Measurements from ENCODE around the gene WDR83. TPM values are rescaled to one million over a fixed set of nuclear protein-coding genes. Genes with fewer than 3 reads are reported as not detected.
"Not testable (repeated sequence)": the region's sequence is repeated elsewhere in the genome, so short reads cannot be mapped to it uniquely, and the experiment has no call there.

Gene WDR83
- total RNA-seq, 1 donor from 2014 or later, result 7.5 TPM

- not testable (repeated sequence) for DNase-seq (ENCODE audit: low read depth, low spot score)
Measured at GRCh38 chr19:12712077-12712476, 45.5 kb downstream of the WDR83 start.

GRCh38 chr19:12713304-12713703, 46.7 kb downstream of the WDR83 start:
- DNase-seq (ENCODE audit: low read depth, low spot score), result not testable (repeated sequence)

GRCh38 chr19:12715102-12715501, 48.5 kb downstream of the WDR83 start:
- DNase-seq (ENCODE audit: low read depth, low spot score), result no peak

- DNase-seq (ENCODE audit: low read depth, low spot score), result no peak
Measured at GRCh38 chr19:12715929-12716328, 49.3 kb downstream of the WDR83 start.

- no peak for DNase-seq (ENCODE audit: low read depth, low spot score)
Measured at GRCh38 chr19:12720296-12720695, 53.7 kb downstream of the WDR83 start.

GRCh38 chr19:12720851-12721655, 54.4 kb downstream of the WDR83 start:
- no peak for DNase-seq (ENCODE audit: low read depth, low spot score)

GRCh38 chr19:12721656-12722565, 55.3 kb downstream of the WDR83 start:
- DNase-seq (ENCODE audit: low read depth, low spot score), result no peak

- peak; percentile 98 for DNase-seq (ENCODE audit: low read depth, low spot score)
Measured at GRCh38 chr19:12722566-12723380, 56.2 kb downstream of the WDR83 start.

- DNase-seq (ENCODE audit: low read depth, low spot score), result no peak
Measured at GRCh38 chr19:12723381-12723640, 56.7 kb downstream of the WDR83 start.

GRCh38 chr19:12723641-12724426, 57.2 kb downstream of the WDR83 start, which contains the start of gene TNPO2:
Gene TNPO2 (minus strand): TSS chr19:12723932. CDS start chr19:12720977, 2,955 bp downstream.
- no peak for DNase-seq (ENCODE audit: low read depth, low spot score)

Other genes starting within 250 kb of the WDR83 start
- 3.6 and 6.0 TPM in 2 replicates for gene ZNF443, start 225.8 kb upstream of the WDR83 start, total RNA-seq
- gene ZNF709, start 182.0 kb upstream of the WDR83 start, total RNA-seq, result 2.6 and 3.9 TPM in 2 replicates
- 6.8 and 9.1 TPM in 2 replicates for gene ZNF564, start 115.3 kb upstream of the WDR83 start, total RNA-seq
- gene ZNF490, start 56.0 kb upstream of the WDR83 start, total RNA-seq, result 6.0 and 9.7 TPM in 2 replicates
- 17.4 and 19.4 TPM in 2 replicates for gene ZNF791, start 55.9 kb upstream of the WDR83 start, total RNA-seq
- 27.1 and 41.5 TPM in 2 replicates for gene MAN2B1, start 65 bp upstream of the WDR83 start, total RNA-seq
- 58.6 and 60.9 TPM in 2 replicates for gene DHPS, start 15.1 kb downstream of the WDR83 start, total RNA-seq
- not detected in 2 replicates for gene GNG14, start 21.2 kb downstream of the WDR83 start, total RNA-seq
- 8.4 and 14.8 TPM in 2 replicates for gene FBXW9, start 29.8 kb downstream of the WDR83 start, total RNA-seq
- 23.9 and 31.4 TPM in 2 replicates for gene TNPO2, start 57.1 kb downstream of the WDR83 start, total RNA-seq
- gene TRIR, start 67.9 kb downstream of the WDR83 start, total RNA-seq, result 161 and 169 TPM in 2 replicates
- gene GET3, start 70.7 kb downstream of the WDR83 start, total RNA-seq, result 113 and 115 TPM in 2 replicates
- not detected in 2 replicates for gene BEST2, start 85.0 kb downstream of the WDR83 start, total RNA-seq
- gene HOOK2, start 108.7 kb downstream of the WDR83 start, total RNA-seq, result 11.4 and 11.5 TPM in 2 replicates
- 33.4 and 41.1 TPM in 2 replicates for gene JUNB, start 124.7 kb downstream of the WDR83 start, total RNA-seq
- gene PRDX2, start 135.0 kb downstream of the WDR83 start, total RNA-seq, result 186 and 250 TPM in 2 replicates
- 0.13 TPM in 1 of 2 replicates, not detected in the other for gene THSD8, start 135.3 kb downstream of the WDR83 start, total RNA-seq
- 34.7 and 50.5 TPM in 2 replicates for gene RNASEH2A, start 139.8 kb downstream of the WDR83 start, total RNA-seq
- gene RTBDN, start 167.8 kb downstream of the WDR83 start, total RNA-seq, result not detected in 2 replicates
- gene MAST1, start 171.7 kb downstream of the WDR83 start, total RNA-seq, result 0.18 and 0.59 TPM in 2 replicates
- gene DNASE2, start 214.6 kb downstream of the WDR83 start, total RNA-seq, result 18.4 and 24.6 TPM in 2 replicates
- not detected in 2 replicates for gene KLF1, start 220.4 kb downstream of the WDR83 start, total RNA-seq
- 25.3 and 29.8 TPM in 2 replicates for gene GCDH, start 224.4 kb downstream of the WDR83 start, total RNA-seq

Data from pulmonary artery endothelial cell (primary cell).